ENCODE measurements around the gene AOAH.

GRCh38 chr7:36630112-36630650 is 94.1 kb downstream of the AOAH start:
- TF ChIP-seq EZH2phosphoT487 (IDR thresholded peaks at IDR 0.05; ENCODE audit: borderline replicate concordance), result no peak
- TF ChIP-seq, protein P1, sequence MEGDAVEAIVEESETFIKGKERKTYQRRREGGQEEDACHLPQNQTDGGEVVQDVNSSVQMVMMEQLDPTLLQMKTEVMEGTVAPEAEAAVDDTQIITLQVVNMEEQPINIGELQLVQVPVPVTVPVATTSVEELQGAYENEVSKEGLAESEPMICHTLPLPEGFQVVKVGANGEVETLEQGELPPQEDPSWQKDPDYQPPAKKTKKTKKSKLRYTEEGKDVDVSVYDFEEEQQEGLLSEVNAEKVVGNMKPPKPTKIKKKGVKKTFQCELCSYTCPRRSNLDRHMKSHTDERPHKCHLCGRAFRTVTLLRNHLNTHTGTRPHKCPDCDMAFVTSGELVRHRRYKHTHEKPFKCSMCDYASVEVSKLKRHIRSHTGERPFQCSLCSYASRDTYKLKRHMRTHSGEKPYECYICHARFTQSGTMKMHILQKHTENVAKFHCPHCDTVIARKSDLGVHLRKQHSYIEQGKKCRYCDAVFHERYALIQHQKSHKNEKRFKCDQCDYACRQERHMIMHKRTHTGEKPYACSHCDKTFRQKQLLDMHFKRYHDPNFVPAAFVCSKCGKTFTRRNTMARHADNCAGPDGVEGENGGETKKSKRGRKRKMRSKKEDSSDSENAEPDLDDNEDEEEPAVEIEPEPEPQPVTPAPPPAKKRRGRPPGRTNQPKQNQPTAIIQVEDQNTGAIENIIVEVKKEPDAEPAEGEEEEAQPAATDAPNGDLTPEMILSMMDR (conservative IDR thresholded peaks at IDR 0.05; ENCODE audit: low read length), result no peak

Measured in Loucy (cell line).